ENCODE data around the gene AHCYL2.
"Not testable (repeated sequence)": the region's sequence is repeated elsewhere in the genome, so short reads cannot be mapped to it uniquely, and the experiment has no call there.

Gene AHCYL2

GRCh38 chr7:129388333-129389098, 163.7 kb downstream of the AHCYL2 start:
- DNase-seq, result no peak

DNA sequence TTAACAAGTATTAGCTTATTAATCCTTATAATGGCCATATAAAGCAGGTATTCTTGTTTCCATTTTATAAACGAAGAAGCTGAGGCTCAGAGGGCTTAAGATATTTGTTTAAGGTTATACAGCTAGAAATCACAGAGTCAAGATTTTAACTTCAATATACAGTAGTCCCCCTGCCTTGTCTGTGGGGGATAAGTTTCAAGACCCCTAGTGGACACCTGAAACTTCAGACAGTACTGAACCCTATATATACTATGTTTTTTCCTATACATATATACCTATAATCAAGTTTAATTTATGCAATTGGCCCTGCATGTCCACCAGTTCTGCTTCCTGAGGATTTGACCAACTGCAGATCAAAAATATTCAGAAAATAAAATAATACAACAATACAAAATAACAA, 165.0 kb downstream of the AHCYL2 start:
- DNase-seq, result no peak

GRCh38 chr7:129390314-129390713, 165.5 kb downstream of the AHCYL2 start:
- no peak for DNase-seq

DNA sequence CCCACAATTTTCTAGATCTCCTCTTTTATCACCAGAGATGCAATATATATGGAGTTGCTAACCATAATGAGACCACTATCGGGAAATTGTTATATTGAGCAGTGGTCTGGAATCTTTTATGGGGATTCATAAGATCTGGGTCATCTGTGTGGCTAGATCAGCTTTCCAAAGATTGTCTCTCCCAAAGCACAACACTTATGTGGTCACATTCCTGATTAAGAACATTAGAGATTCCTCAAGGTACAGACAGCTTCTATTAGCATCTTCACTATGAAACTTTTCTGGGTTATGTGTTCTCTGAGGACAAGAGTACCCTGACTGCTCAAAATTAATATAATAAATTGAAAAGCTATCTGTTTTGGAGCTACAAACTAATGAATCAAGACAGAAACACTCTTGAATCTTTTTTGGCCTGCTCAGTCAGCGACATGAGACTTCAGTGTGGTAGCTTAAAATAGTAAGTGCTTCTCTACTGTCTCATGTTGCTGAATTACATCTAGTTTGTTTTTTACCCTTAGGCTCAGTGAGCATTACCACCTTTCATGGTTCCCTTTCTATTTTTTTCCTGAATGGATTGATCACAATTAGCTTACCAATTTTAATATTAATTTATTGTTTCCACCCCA, 166.8 kb downstream of the AHCYL2 start:
- DNase-seq, result no peak

- DNase-seq, result no peak
Measured at GRCh38 chr7:129393255-129393654, 168.4 kb downstream of the AHCYL2 start.

GRCh38 chr7:129394101-129394500, 169.3 kb downstream of the AHCYL2 start:
- DNase-seq, result no peak

GRCh38 chr7:129394982-129395914, 170.4 kb downstream of the AHCYL2 start:
- no peak for DNase-seq

DNA sequence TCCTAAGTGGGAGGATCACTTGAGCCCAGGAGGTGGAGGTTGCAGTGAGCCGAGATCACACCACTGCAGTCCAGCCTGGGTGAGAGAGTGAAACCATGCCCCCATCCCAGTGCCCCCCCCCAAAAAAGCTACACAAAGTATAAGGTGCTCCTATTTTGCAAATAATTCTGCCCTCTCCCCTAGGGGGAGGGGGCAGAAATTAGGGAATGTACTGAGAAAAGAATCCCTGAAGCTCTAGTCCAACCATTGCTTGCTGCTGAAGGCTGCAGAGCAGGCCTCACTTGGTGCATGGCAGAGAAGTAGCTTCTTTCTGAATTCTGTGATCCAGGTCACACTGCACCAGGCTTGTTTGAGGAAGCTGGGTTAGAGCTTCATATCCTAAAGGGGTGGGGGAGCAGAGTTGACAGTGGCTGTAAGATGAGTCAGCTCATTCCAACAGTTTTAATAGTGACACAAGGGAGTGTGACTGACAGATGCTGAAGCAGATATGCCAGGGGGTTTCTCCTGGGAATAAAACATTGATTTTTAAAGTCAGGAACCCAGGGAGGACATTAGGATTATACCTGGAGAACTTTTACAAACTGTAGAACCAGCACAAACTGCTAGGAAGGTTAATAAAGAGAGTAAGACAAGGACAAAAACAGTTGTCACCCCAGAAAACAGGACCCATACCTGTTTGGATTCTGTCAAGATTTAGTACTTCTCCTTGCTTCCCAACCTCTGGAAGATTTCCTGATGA, 176.6 kb downstream of the AHCYL2 start:
- no peak for DNase-seq

GRCh38 chr7:129401967-129402860, 177.4 kb downstream of the AHCYL2 start:
- no peak for DNase-seq

DNA sequence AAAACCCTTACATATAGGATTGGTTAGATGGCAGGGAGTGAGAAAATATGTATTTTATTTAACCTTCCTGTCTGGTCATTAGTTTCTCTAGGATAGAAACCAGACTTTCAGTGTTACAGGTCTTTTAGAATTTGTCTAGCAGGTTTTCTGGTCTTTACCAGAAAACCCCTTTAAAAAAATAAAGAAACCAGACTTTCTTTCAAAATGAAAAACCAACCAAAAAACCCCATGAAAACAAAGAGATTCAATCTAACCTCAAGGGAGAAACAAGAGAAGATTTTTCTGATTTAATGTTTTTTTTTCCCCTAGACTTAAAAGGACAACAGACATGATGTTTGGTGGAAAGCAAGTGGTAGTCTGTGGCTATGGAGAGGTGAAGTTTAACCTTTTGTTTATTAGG, 180.7 kb downstream of the AHCYL2 start:
- DNase-seq, result no peak

DNA sequence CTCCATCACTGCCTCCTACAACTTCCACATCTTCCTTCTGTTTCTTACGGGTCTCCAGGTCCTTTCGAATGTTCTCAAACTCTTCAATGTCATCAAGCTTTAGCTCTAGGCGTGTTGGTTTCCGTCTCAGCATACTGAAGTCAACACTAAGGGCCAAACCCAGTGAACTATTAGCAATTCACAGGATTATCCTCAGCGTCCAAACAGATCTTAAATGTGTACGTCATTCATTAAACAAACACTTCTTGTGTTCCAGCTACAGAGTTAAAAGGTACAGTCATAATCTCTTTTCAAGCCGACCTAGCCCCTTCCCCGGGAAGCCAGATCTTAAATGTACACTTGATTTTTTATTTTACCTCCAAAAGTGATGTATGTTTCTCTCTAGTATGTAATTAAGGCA, 185.4 kb downstream of the AHCYL2 start:
- DNase-seq, result not testable (repeated sequence)

DNA sequence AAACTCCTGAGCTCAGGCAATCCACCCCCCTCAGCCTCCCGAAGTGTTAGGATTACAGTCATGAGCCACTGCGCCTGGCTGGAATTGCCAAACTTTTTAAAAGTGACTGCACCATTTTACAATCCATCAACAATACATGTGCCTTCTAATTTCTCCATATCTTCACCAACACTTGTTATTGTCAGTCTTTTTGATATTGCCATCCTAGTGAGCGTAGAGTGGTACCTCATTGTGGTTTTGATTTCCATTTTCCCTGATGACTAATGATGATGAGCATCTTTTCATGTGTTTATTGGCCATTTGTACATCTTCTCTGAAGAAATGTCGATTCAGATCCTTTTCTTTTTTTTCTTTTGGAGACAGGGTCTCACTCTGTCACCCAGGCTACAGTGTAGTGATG, 187.7 kb downstream of the AHCYL2 start:
- no peak for DNase-seq

DNA sequence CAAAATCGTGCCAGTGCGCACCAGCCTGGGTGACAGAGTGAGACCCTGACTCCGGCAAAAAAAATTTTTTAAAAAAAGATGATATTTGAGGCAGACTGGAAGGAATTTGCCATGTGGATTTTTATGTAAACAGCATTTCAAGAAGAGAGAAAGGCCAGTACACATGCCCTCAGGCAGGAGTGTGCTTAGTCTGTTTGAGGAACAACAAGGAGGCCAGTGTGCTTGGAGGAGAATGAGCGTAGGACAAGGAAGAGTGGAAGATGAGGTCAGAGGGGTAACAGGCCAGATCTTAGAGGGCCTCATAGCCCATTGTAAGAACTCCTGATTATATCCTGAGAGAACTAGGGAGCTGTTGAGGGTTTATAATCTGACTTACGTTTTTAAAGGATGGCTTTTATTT, 192.2 kb downstream of the AHCYL2 start:
- no peak for DNase-seq

DNA sequence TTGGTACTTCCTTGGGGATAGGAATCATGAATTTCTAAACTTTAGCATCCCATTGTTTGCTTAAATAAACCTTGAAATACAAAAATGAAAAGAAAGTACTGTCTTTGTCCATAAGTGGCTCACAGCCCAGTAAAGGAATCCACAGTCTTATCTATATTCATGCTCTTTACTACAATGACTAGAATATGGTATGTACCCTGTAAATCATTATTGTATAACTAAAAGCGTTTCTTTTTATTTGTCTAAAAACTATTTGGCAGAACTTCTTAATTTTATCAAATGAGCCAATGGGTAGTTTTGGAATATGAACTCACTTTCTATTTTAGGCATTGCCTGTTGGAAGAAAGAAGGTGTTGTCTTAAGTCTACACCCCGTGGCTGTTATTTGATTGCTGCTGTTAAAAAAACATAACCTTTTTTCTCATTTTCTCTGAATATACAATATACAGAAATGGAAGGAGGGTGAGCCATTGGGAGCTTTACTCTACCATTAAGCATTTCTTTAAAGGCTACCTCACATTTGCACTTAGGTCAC, 197.0 kb downstream of the AHCYL2 start:
- DNase-seq, result no peak

DNA sequence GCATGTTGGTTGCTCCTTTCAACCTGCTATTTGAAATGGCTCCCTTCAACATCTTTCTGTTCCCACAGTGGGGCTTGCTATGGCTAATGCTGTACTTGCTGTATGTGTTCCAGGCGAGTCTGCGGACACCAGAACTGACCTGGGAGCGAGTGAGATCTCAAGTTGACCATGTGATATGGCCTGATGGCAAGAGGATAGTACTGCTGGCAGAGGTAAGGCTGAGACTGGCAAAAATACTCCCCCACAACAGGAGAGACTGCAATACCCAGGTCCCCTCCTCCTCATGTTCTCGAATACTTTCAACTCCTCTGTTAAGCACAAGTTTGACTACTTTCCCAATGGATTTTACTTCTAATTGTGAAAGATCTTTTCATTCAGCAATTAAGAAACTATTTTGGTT, 197.9 kb downstream of the AHCYL2 start:
- DNase-seq, result no peak

DNA sequence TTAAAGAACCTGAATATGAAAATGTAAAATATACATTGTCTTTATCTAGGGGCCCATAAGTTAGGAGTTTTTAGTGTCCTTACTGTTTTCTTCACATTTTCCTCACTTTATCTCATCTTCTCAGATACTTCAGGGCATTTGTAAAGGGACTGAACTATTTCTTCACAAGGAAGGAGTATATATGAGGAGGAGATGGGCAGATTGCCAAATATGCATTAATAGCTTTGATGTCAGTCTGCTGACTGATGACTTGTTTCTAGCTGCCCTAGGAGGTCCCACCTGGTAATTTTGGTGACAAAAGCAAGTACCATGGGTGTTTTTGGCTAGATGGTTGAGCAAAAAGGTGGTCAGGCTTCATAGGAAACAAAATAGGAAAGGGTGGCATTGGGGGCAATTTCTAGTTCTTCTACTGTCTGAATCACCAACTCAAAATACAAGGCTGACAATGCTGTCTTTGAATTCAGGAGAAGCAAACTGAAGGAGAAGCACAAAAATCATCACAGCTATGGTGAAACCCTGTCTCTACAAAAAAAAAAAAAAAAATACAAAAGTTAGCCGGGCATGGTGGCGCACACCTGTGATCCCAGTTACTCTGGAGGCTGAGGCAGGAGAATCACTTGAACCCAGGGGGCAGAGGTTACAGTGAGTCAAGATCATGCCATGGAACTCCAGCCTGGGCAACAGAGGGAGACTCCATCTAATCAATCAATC, 199.0 kb downstream of the AHCYL2 start:
- DNase-seq, result no peak

DNA sequence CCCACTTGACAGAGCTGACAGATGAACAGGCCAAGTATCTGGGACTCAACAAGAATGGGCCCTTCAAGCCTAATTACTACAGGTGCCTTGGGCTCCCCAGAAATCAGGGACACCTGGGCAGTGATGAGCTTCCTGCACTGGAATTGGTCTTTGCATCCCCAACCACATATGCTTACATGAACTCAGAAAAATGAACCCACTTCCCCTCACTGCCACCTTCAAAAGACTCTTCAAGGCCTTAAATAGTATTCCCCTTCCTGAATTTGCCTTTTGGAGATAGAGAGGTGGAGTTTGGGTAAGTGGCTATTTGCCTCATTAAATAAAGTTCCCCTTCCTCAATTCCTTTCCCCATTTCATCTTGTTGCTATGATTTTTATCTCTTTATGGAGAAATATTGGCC, 201.7 kb downstream of the AHCYL2 start:
- no peak for DNase-seq

DNA sequence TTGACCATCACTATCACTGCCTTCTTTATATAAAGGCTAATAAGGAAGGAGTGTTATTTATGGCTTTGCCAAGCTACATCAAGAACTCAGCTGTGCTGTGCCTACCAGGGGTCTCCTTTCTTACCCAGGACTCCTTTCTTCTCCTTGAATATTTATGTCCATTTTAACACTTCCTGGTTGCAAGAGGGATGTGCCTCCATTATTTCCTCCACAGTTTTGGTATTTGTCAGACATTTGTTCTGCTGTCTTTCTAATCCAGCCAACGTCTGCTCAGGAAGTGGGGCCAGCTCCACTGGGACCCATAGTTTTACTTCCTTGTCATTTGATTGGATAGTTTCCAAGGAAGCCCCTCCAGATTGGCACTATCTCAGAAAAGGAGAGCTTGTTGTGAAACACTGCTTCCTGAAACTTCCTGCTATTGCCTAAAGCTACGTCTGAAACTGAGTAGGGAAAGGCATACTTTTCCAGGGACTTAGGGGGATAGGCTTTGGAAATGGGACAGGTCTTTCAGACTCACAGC, 202.8 kb downstream of the AHCYL2 start:
- no peak for DNase-seq

DNA sequence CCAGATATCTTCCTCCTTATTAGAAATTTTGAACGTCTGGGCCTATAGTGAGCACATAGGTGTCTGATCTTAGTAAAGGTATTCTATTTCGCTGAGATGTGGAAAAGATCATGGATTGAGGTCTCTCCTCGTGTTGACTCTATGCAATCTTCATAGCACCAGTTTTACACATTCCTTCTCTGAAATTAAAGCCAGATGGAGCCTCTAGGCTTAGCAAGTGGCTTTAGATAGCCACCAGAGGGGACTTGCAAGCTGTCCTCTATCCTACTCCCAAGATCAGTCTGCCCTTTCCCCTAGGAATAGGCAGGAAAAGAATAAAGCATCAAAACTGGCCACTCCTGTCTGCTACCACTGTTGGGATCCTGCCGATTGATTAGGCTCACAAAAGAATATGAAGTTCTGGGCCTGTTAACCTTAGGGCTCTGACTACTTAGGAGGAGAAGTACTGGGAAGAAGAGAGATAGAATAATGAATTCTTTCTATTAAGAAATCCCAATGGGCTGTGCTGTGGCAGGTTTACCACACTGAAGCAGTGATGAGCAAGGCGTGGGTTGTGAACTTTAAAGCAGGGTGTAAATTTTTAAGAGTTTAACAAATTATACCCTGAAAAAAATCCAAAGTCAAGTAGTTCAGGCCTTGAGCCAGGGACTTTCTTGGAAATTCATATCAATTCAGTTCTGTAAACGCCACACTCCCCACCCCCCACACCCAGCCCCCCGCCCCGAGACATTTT, 207.2 kb downstream of the AHCYL2 start:
- DNase-seq, result no peak
